ELF-1 (cell line): ENCODE data around the gene STAT1.

Source experiments
- DNase-seq: peaks from one replicate; pipeline ENCODE4 v3.0.0-alpha.2; 2016; ENCODE audit warnings: low read depth, low spot score

STAT1 gene

GRCh38 chr2:190959911-190960788, 53.8 kb downstream of the STAT1 start:
- no peak for DNase-seq

- no peak for DNase-seq
Measured at GRCh38 chr2:190953257-190953656, 60.7 kb downstream of the STAT1 start.

- DNase-seq: no peak
Measured at GRCh38 chr2:190950566-190950991, 63.4 kb downstream of the STAT1 start.

- DNase-seq: no peak
Measured at GRCh38 chr2:190948671-190949070, 65.3 kb downstream of the STAT1 start.

- peak; percentile 20 for DNase-seq
Measured at GRCh38 chr2:190947711-190948251, 66.2 kb downstream of the STAT1 start.

GRCh38 chr2:190947141-190947540, 66.8 kb downstream of the STAT1 start:
- DNase-seq: no peak

GRCh38 chr2:190943706-190944105, 70.3 kb downstream of the STAT1 start:
- DNase-seq: no peak

GRCh38 chr2:190942697-190943096, 71.3 kb downstream of the STAT1 start:
- DNase-seq: no peak

- no peak for DNase-seq
Measured at GRCh38 chr2:190941571-190941970, 72.4 kb downstream of the STAT1 start.

GRCh38 chr2:190940454-190940853, 73.5 kb downstream of the STAT1 start:
- no peak for DNase-seq

- DNase-seq: no peak
Measured at GRCh38 chr2:190938771-190939335, 75.1 kb downstream of the STAT1 start.

- no peak for DNase-seq
Measured at GRCh38 chr2:190935054-190935453, 78.9 kb downstream of the STAT1 start.

- no peak for DNase-seq
Measured at GRCh38 chr2:190933361-190933760, 80.6 kb downstream of the STAT1 start.

- no peak for DNase-seq
Measured at GRCh38 chr2:190932514-190932913, 81.5 kb downstream of the STAT1 start.

GRCh38 chr2:190930411-190930810, 83.6 kb downstream of the STAT1 start:
- no peak for DNase-seq

- DNase-seq: no peak
Measured at GRCh38 chr2:190929919-190930318, 84.1 kb downstream of the STAT1 start.

GRCh38 chr2:190927301-190927700, 86.7 kb downstream of the STAT1 start:
- DNase-seq: no peak

- DNase-seq: no peak
Measured at GRCh38 chr2:190922376-190922775, 91.6 kb downstream of the STAT1 start.

GRCh38 chr2:190920085-190920484, 93.9 kb downstream of the STAT1 start:
- DNase-seq: no peak
